HepG2 (cell line): ENCODE measurements around the gene PEX12. TPM values are rescaled to one million over a fixed set of nuclear protein-coding genes. Genes with fewer than 3 reads are reported as not detected.

Experiments
- ATAC-seq: fragments of 200-7000 bp; cut with Tn5 transposase; 3 replicates; pipeline ENCODE4 v1.9.1; 2020; ENCODE audit warnings: mild to moderate bottlenecking, moderate library complexity
- BruUV-seq: library from RNA; stranded (reverse); fragments of 400-500 nt; replicated peaks from 2 replicates; lab custom pipeline; 2021; lab: Mats Ljungman, UMichigan
- CTCF ChIA-PET: fragments of 300-600 bp; formaldehyde crosslinking; extraction: SDS; loops from one replicate; lab custom pipeline; 2021; ENCODE audit warnings: low total read pairs, inconsistent platforms, low intra/inter-chr PET ratio; lab: Yijun Ruan, JAX
- POLR2A ChIA-PET: fragments of 350-600 bp; sonication (Branson Sonifier 250); formaldehyde crosslinking; loops from one replicate; lab custom pipeline; 2020; ENCODE audit warnings: antibody characterized with exemption, inconsistent platforms; lab: Yijun Ruan, JAX
- DNase-seq: peaks from one replicate; pipeline ENCODE4 v3.0.0-alpha.2; 2015; ENCODE audit warnings: low spot score
- FAIRE-seq: peaks from 3 replicates; lab custom pipeline; 2011; peaks lifted over from hg19 to GRCh38; lab: Jason Lieb, UNC
- H2AFZ ChIP-seq: one replicate; pipeline ENCODE4 v1.6.1; 2011; ENCODE audit warnings: low read length, inconsistent platforms
- H3K27ac ChIP-seq: fragments of 300-600 bp; 3 replicates; pipeline ENCODE4 v1.8.0; 2011; ENCODE audit warnings: mixed run types, mild to moderate bottlenecking, mixed read lengths, low read length, inconsistent platforms; ENCODE audit not compliant: insufficient read depth; ENCODE audit errors: extremely low read length
- H3K27me3 ChIP-seq, 2 experiments: fragments of 200-600 bp in 1 of 2; 2 replicates in 1 of 2; 3 replicates in 1 of 2; pipeline versions ENCODE4 v1.6.0 to v1.8.0; 2011; ENCODE audit warnings: low read length in 2 of 2, mild to moderate bottlenecking in 2 of 2, moderate library complexity in 2 of 2, inconsistent platforms in 1 of 2; ENCODE audit not compliant: insufficient read depth in 2 of 2, control insufficient read depth in 1 of 2
- H3K36me3 ChIP-seq, 2 experiments: fragments of 200-600 bp in 1 of 2; replicated peaks in 1 of 2; 2 replicates in 1 of 2; 3 replicates in 1 of 2; pipeline versions ENCODE4 v1.5.1 to v1.8.0; 2011; ENCODE audit warnings: low read length in 2 of 2, inconsistent platforms in 1 of 2; ENCODE audit not compliant: insufficient read depth in 2 of 2, control insufficient read depth in 1 of 2
- H3K4me1 ChIP-seq: 2 replicates; pipeline ENCODE4 v1.5.1; 2012; ENCODE audit warnings: low read length, inconsistent platforms; ENCODE audit not compliant: insufficient read depth
- H3K4me2 ChIP-seq: 2 replicates; pipeline ENCODE4 v1.6.0; 2011; ENCODE audit warnings: low read depth, low read length, inconsistent platforms
- H3K4me3 ChIP-seq, 3 experiments: fragments of 200-600 bp in 1 of 3; sonication (generic), shearing (Covaris generic) in 1 of 3; replicated peaks in 1 of 3; 2 replicates each; pipeline ENCODE4 v1.5.1; 2011 to 2016; ENCODE audit warnings: low read length in 3 of 3, inconsistent platforms in 2 of 3, low read depth in 2 of 3, mild to moderate bottlenecking in 2 of 3, control low read depth in 1 of 3, mixed read lengths in 1 of 3; ENCODE audit not compliant: insufficient read depth in 1 of 3
- H3K79me2 ChIP-seq: one replicate; pipeline ENCODE4 v1.6.1; 2011; ENCODE audit warnings: low read length, inconsistent platforms; ENCODE audit not compliant: insufficient read depth
- H3K9ac ChIP-seq: 2 replicates; pipeline ENCODE4 v1.6.0; 2011; ENCODE audit warnings: mild to moderate bottlenecking, low read depth, low read length, inconsistent platforms; ENCODE audit not compliant: insufficient read depth
- H3K9me3 ChIP-seq: 2 replicates; pipeline ENCODE4 v1.5.1; 2012; ENCODE audit warnings: mild to moderate bottlenecking, low read length
- H4K20me1 ChIP-seq: 2 replicates; pipeline ENCODE4 v1.6.0; 2011; ENCODE audit warnings: inconsistent platforms, mild to moderate bottlenecking, low read length, moderate library complexity; ENCODE audit not compliant: insufficient read depth
- ASH2L ChIP-seq: fragments of 300-600, 200-600 bp; sonication (generic); IDR thresholded peaks from 2 replicates; pipeline ENCODE4 v1.7.0; 2017; ENCODE audit warnings: low read depth, mild to moderate bottlenecking, moderate library complexity, mixed read lengths, low read length; ENCODE audit not compliant: insufficient read length
- ATF6 ChIP-seq: sonication (generic); formaldehyde crosslinking; conservative IDR thresholded peaks from 2 replicates; pipeline ENCODE4 v1.4.0; 2020; ENCODE audit warnings: missing genetic modification reagents
- FOSL1 ChIP-seq: sonication (generic); formaldehyde crosslinking; IDR thresholded peaks from 2 replicates; pipeline ENCODE4 v1.9.0; 2021; ENCODE audit warnings: missing genetic modification reagents, borderline replicate concordance
- GMEB2 ChIP-seq: IDR thresholded peaks from 2 replicates; pipeline ENCODE4 v1.6.1; 2016; ENCODE audit warnings: missing biosample characterization, missing genetic modification reagents, low read depth
- MBD4 ChIP-seq: IDR thresholded peaks from 2 replicates; pipeline ENCODE4 v1.6.1; 2012; ENCODE audit warnings: low read length, inconsistent platforms, borderline replicate concordance
- MXI1 ChIP-seq: IDR thresholded peaks from 3 replicates; pipeline ENCODE4 v1.6.1; 2012; ENCODE audit warnings: low read depth, low read length, inconsistent platforms, borderline replicate concordance
- NR3C1 ChIP-seq: sonication (generic); formaldehyde crosslinking; IDR thresholded peaks from 2 replicates; pipeline ENCODE4 v1.4.0; 2020; ENCODE audit warnings: missing genetic modification reagents
- PBX2 ChIP-seq: IDR thresholded peaks from 2 replicates; pipeline ENCODE4 v1.6.1; 2016; ENCODE audit warnings: control low read depth
- SMARCE1 ChIP-seq: fragments of 450-650 bp; IDR thresholded peaks from 2 replicates; pipeline ENCODE4 v1.6.1; 2017; ENCODE audit warnings: borderline replicate concordance
- TBX2 ChIP-seq: sonication (generic); formaldehyde crosslinking; IDR thresholded peaks from 2 replicates; pipeline ENCODE4 v1.5.0; 2020; ENCODE audit warnings: missing genetic modification reagents, mild to moderate bottlenecking, borderline replicate concordance
- ZBTB44 ChIP-seq: sonication (generic); formaldehyde crosslinking; IDR thresholded peaks from 2 replicates; pipeline ENCODE4 v1.4.0; 2020; ENCODE audit warnings: missing genetic modification reagents
- ZFP82 ChIP-seq: sonication (generic); formaldehyde crosslinking; IDR thresholded peaks from 2 replicates; pipeline ENCODE4 v1.5.1; 2020; ENCODE audit warnings: mild to moderate bottlenecking, missing genetic modification reagents, borderline replicate concordance
- ZIK1 ChIP-seq: sonication (generic); formaldehyde crosslinking; IDR thresholded peaks from 2 replicates; pipeline ENCODE4 v1.5.0; 2020; ENCODE audit warnings: mild to moderate bottlenecking, low read depth, missing genetic modification reagents, borderline replicate concordance
- ZKSCAN1 ChIP-seq: fragments of 150-350 bp; IDR thresholded peaks from 2 replicates; pipeline ENCODE4 v1.6.1; 2014; ENCODE audit warnings: low read length
- ZNF552 ChIP-seq: sonication (generic); formaldehyde crosslinking; IDR thresholded peaks from 2 replicates; pipeline ENCODE4 v1.9.0; 2022; ENCODE audit warnings: missing genetic modification reagents, mild to moderate bottlenecking, borderline replicate concordance
- ZNF570 ChIP-seq: sonication (generic); formaldehyde crosslinking; IDR thresholded peaks from 2 replicates; pipeline ENCODE4 v1.4.0; 2020; ENCODE audit warnings: mild to moderate bottlenecking, missing genetic modification reagents, borderline replicate concordance
- ZNF709 ChIP-seq: sonication (generic); formaldehyde crosslinking; IDR thresholded peaks from 2 replicates; pipeline ENCODE4 v1.5.0; 2020; ENCODE audit warnings: mild to moderate bottlenecking, missing genetic modification reagents
- ZNF776 ChIP-seq: sonication (generic); formaldehyde crosslinking; IDR thresholded peaks from 2 replicates; pipeline ENCODE4 v1.4.0; 2020; ENCODE audit warnings: mild to moderate bottlenecking, missing genetic modification reagents
- WGBS: methylation state at CpG from one replicate; pipeline ENCODE4 v1.1.6; 2017; ENCODE audit warnings: low lambda C conversion rate; 5-methylcytosine and 5-hydroxymethylcytosine counted together
- in situ Hi-C: cut with HindIII; loops from 2 replicates; pipeline ENCODE4 v1.10.0; 2017; ENCODE audit warnings: low pct_unique_long_range_greater_than_20kb; ENCODE audit not compliant: extremely low pct_ligation_motif_present
- intact Hi-C: fragments of 100-400 bp; cut with micrococcal nuclease; formaldehyde crosslinking; loops from one replicate; pipeline ENCODE4 v1.10.0; 2022; ENCODE audit not compliant: unreplicated experiment
- polyA plus RNA-seq, 8 experiments: library from polyadenylated mRNA; depleted of rRNA in 3 of 8; stranded (reverse) in 7 of 8; unstranded in 1 of 8; fragments of >200 nt; fragmentation: Illumina TruSeq in 4 of 8; extraction: Trizol in 4 of 8; gene quantifications; 2 replicates each; pipeline versions ENCODE4 v1.2.1 to v1.2.3, GENCODE V29; 2011 to 2016; ENCODE audit warnings: low read depth in 4 of 8, missing spikeins in 1 of 8, mixed read lengths in 1 of 8; ENCODE audit not compliant: insufficient read depth in 1 of 8
- total RNA-seq, 5 experiments: library from RNA; depleted of rRNA; stranded (reverse); fragments of >200 nt; fragmentation: Illumina TruSeq; extraction: Trizol; gene quantifications; 2 replicates each; pipeline ENCODE4 v1.2.3, GENCODE V29; 2016; ENCODE audit warnings: low read depth in 1 of 5

The PEX12 gene
- total and polyA plus RNA-seq, 2 of the 13 experiments (the other 11 are each of a cell fraction or from before 2014, with no cell fraction given), result 5.1 to 11.9 TPM

GRCh38 chr17:35534576-35535093 lies 43.7 kb downstream of the PEX12 start (continued):
- no peak for TF ChIP-seq MBD4

- FAIRE-seq (no peak), DNase-seq (no peak), ATAC-seq (no peak)
- WGBS, result 0% methylated on average over 1 of the region's 1 CpG
- Histone ChIP-seq H3K36me3 (no peaks in the 10 kb centered on the region), H3K9ac (no peak overlapping the region), H3K27me3 (no peaks in the 10 kb centered on the region; a peak in 1 of 5 replicates), H4K20me1 (no peaks in the 10 kb centered on the region), H3K79me2 (no peaks in the 10 kb centered on the region), H3K27ac (no peak overlapping the region), H3K9me3 (no peaks in the 10 kb centered on the region), H3K4me1 (no peaks in the 10 kb centered on the region), H3K4me3 (no peak overlapping the region), H3K4me2 (no peak overlapping the region), H2AFZ (no peak overlapping the region)
- in situ Hi-C loops, result loop anchor here (10.0 to 25.0 kb wide), 2 partner anchors 356 to 1119 kb away; no protein-coding TSS in a partner anchor
- BruUV-seq, result no TSS peak
- intact Hi-C loops, result loop anchor here (10.0 kb wide), 1 partner anchor 1106 kb away; no protein-coding TSS in a partner anchor
- ChIA-PET CTCF (no interaction called here), POLR2A (no interaction called here)
- TF ChIP-seq ZNF552 (CRISPR knock-in tag), result no peak
- no peak for TF ChIP-seq NR3C1
- TF ChIP-seq ASH2L, result no peak
- TF ChIP-seq ZNF776, result no peak
- no peak for TF ChIP-seq GMEB2 (CRISPR knock-in tag)
- TF ChIP-seq ZNF709 (CRISPR knock-in tag), result no peak
- TF ChIP-seq ZIK1 (CRISPR knock-in tag), result no peak
- TF ChIP-seq ZBTB44 (CRISPR knock-in tag), result no peak
- no peak for TF ChIP-seq MXI1
- TF ChIP-seq PBX2 (CRISPR knock-in tag), result no peak
- no peak for TF ChIP-seq ATF6 (CRISPR knock-in tag)
- TF ChIP-seq TBX2 (CRISPR knock-in tag), result no peak
- TF ChIP-seq SMARCE1, result no peak
- no peak for TF ChIP-seq FOSL1 (CRISPR knock-in tag)
- TF ChIP-seq ZFP82 (CRISPR knock-in tag), result no peak
- TF ChIP-seq ZNF570 (CRISPR knock-in tag), result no peak
- TF ChIP-seq ZKSCAN1, result no peak
Observed at GRCh38 chr17:35531160-35531559, 47.2 kb downstream of the PEX12 start.
